Smooth muscle cell (in vitro differentiated cells): Measurements from ENCODE around the gene NHS. TPM values are rescaled to one million over a fixed set of nuclear protein-coding genes. Genes with fewer than 3 reads are reported as not detected.

Experiments used
- DNase-seq: peaks from one replicate; lab custom pipeline; 2025; ENCODE audit not compliant: unreplicated experiment; lab: John Stamatoyannopoulos, UW
- H2AFZ ChIP-seq: fragments of 200-600 bp; sonication (generic); 2 replicates; pipeline ENCODE4 v1.6.0; 2016; ENCODE audit warnings: antibody characterized with exemption, low read depth, mild to moderate bottlenecking
- H3F3A ChIP-seq: fragments of 200-600 bp; sonication (generic); 2 replicates; pipeline ENCODE4 v1.6.0; 2017; ENCODE audit warnings: antibody characterized with exemption, low read depth
- H3K27ac ChIP-seq: fragments of 200-600 bp; sonication (generic); 2 replicates; pipeline ENCODE4 v1.5.1; 2016; ENCODE audit warnings: low read depth, mild to moderate bottlenecking
- H3K27me3 ChIP-seq: fragments of 200-600 bp; sonication (generic); 2 replicates; pipeline ENCODE4 v1.6.1; 2016; ENCODE audit warnings: low read depth, mild to moderate bottlenecking
- H3K36me3 ChIP-seq: fragments of 200-600 bp; sonication (generic); 2 replicates; pipeline ENCODE4 v1.5.1; 2016; ENCODE audit warnings: low read depth
- H3K4me1 ChIP-seq: fragments of 200-600 bp; sonication (generic); 2 replicates; pipeline ENCODE4 v1.5.1; 2016; ENCODE audit warnings: low read depth
- H3K4me2 ChIP-seq: fragments of 200-600 bp; sonication (generic); 2 replicates; pipeline ENCODE4 v1.6.0; 2016; ENCODE audit warnings: mild to moderate bottlenecking
- H3K4me3 ChIP-seq: fragments of 200-600 bp; sonication (generic); 2 replicates; pipeline ENCODE4 v1.5.1; 2016; ENCODE audit warnings: mild to moderate bottlenecking
- H3K79me2 ChIP-seq: fragments of 200-600 bp; sonication (generic); 2 replicates; pipeline ENCODE4 v1.6.0; 2016; ENCODE audit warnings: low read depth, mild to moderate bottlenecking
- H3K9ac ChIP-seq: fragments of 200-600 bp; sonication (generic); 2 replicates; pipeline ENCODE4 v1.6.0; 2016; ENCODE audit warnings: low read depth
- H3K9me3 ChIP-seq: fragments of 200-600 bp; sonication (generic); replicated peaks from 2 replicates; pipeline ENCODE4 v1.5.1; 2016; ENCODE audit warnings: low read depth
- H4K20me1 ChIP-seq: fragments of 200-600 bp; sonication (generic); 2 replicates; pipeline ENCODE4 v1.6.0; 2016; ENCODE audit warnings: low read depth
- WGBS: methylation state at CpG from one replicate; pipeline ENCODE4 v1.1.7; 2016; ENCODE audit warnings: low lambda C conversion rate; 5-methylcytosine and 5-hydroxymethylcytosine counted together
- polyA plus RNA-seq: library from polyadenylated mRNA; unstranded; fragments of >200 nt; fragmentation: Nextera tagmentation; extraction: Ambion mirVana; gene quantifications from 2 replicates; pipeline ENCODE4 v1.2.1, GENCODE V29; 2016
- total RNA-seq: library from RNA; depleted of rRNA; stranded (reverse); fragments of >200 nt; gene quantifications from 2 replicates; pipeline ENCODE4 v1.2.3, GENCODE V29; 2014
- TF ChIP-seq, protein P1 (sequence below): fragments of 200-600 bp; sonication (generic); IDR thresholded peaks from 2 replicates; pipeline ENCODE4 v1.5.1; 2017; ENCODE audit warnings: borderline replicate concordance, mild to moderate bottlenecking, antibody characterized with exemption; ENCODE audit not compliant: insufficient read depth, poor library complexity, severe bottlenecking

Gene NHS
- total and polyA plus RNA-seq, 2 experiments from 2014 or later = 2.6 to 9.6 TPM

DNA sequence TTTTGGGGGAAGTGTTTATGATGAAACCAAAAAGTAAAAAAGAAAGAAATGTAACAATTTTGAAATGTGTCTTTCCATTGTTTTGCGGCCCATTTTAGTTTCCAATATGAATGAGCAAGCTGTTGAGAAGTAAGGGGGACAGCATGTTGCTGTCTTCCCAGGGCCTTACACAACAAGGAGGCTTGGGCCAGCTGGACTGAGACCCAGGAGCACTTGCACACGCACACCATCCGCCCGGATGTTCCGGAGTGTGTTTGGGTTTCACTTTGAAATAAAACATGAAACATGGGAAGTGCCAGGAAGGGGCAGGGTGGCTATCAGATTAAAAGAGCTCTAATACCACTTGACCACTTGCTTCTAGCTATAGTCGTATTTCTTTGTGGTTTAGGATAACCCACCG lies 144.4 kb downstream of the NHS start:
- Histone ChIP-seq H3K4me2 (no peak overlapping the region), H3K27me3 (no peaks in the 10 kb centered on the region), H3K79me2 (no peaks in the 10 kb centered on the region), H4K20me1 (no peaks in the 10 kb centered on the region), H3K9ac (no peak overlapping the region), H3K4me3 (no peak overlapping the region), H3K36me3 (no peaks in the 10 kb centered on the region), H2AFZ (no peak overlapping the region), H3K9me3 (no peaks in the 10 kb centered on the region), H3F3A (no peaks in the 10 kb centered on the region), H3K4me1 (no peaks in the 10 kb centered on the region), H3K27ac (no peak overlapping the region)
- WGBS = 80% methylated on average over 7 of the region's 7 CpGs
- TF ChIP-seq, protein P1, sequence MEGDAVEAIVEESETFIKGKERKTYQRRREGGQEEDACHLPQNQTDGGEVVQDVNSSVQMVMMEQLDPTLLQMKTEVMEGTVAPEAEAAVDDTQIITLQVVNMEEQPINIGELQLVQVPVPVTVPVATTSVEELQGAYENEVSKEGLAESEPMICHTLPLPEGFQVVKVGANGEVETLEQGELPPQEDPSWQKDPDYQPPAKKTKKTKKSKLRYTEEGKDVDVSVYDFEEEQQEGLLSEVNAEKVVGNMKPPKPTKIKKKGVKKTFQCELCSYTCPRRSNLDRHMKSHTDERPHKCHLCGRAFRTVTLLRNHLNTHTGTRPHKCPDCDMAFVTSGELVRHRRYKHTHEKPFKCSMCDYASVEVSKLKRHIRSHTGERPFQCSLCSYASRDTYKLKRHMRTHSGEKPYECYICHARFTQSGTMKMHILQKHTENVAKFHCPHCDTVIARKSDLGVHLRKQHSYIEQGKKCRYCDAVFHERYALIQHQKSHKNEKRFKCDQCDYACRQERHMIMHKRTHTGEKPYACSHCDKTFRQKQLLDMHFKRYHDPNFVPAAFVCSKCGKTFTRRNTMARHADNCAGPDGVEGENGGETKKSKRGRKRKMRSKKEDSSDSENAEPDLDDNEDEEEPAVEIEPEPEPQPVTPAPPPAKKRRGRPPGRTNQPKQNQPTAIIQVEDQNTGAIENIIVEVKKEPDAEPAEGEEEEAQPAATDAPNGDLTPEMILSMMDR = no peak
- no peak for DNase-seq

GRCh38 chrX:17520016-17520615 lies 145.1 kb downstream of the NHS start:
- TF ChIP-seq, protein P1 = no peak
- no peak overlapping the region for H3K9ac ChIP-seq
- H3K79me2 ChIP-seq = no peaks in the 10 kb centered on the region
- no peak overlapping the region for H2AFZ ChIP-seq
- 56% methylated on average over 2 of the region's 2 CpGs for WGBS
- no peak for DNase-seq
- H3K4me3 ChIP-seq = no peak overlapping the region
- no peaks in the 10 kb centered on the region for H3K27me3 ChIP-seq
- H3K36me3 ChIP-seq = no peaks in the 10 kb centered on the region
- no peaks in the 10 kb centered on the region for H3K9me3 ChIP-seq
- H4K20me1 ChIP-seq = no peaks in the 10 kb centered on the region
- no peaks in the 10 kb centered on the region for H3K4me1 ChIP-seq
- no peak overlapping the region for H3K27ac ChIP-seq
- H3F3A ChIP-seq = no peaks in the 10 kb centered on the region
- H3K4me2 ChIP-seq = no peak overlapping the region

DNA sequence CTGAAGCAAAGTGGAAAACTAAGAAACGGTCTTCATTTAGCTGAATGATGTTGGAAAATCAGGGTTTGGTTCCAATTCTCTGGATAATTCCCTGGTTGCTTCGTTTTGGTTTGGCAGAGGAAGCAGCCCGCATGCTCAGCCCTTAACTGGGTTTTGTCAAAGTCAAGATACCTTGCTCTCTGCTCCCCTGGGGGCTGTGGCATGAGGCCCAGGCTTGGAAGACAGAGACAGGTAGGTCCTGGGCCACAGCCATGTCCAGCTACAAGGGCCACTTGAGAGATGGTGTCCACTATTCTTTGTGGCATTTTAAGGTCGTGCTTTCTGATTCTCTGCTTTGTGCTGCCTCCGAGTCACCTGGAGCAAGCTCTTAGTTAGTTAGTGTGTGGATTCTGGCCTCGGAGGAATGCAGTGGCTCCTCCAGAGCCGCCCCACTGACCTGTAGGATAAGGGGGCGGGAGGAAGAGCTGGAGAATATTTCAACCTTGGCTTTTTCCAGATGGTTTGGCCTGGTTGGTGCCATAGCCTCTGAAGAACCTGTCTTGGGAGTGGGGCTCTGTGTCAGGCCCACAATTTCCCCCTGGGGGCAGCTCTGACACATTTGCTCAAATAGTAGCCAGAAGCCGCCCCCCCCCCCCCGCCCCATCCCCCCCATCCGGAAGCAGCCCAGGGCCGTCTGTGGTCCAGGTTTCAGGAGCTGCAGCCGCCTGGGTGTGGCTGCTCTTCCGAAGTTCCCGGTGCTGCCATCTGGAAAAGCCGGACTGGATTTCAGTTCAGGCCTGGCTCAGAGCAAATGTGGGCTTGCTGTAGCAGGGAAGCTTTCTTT lies 147.1 kb downstream of the NHS start:
- H3K9me3 ChIP-seq = no peaks in the 10 kb centered on the region
- no peak for DNase-seq
- H3K4me3 ChIP-seq = no peak overlapping the region
- no peak overlapping the region for H3K27ac ChIP-seq
- H3K4me1 ChIP-seq = peaks cover 6% of the 10 kb centered on the region
- H3K4me2 ChIP-seq = no peak overlapping the region
- TF ChIP-seq, protein P1 = no peak
- H3K27me3 ChIP-seq = no peaks in the 10 kb centered on the region
- no peaks in the 10 kb centered on the region for H3F3A ChIP-seq
- no peaks in the 10 kb centered on the region for H3K79me2 ChIP-seq
- H3K9ac ChIP-seq = no peak overlapping the region
- 59% methylated on average over 15 of the region's 16 CpGs for WGBS
- H3K36me3 ChIP-seq = no peaks in the 10 kb centered on the region
- H2AFZ ChIP-seq = no peak overlapping the region
- H4K20me1 ChIP-seq = no peaks in the 10 kb centered on the region

GRCh38 chrX:17525266-17525665 lies 150.3 kb downstream of the NHS start:
- no peaks in the 10 kb centered on the region for H3K36me3 ChIP-seq
- H2AFZ ChIP-seq = no peak overlapping the region
- H3K9me3 ChIP-seq = no peaks in the 10 kb centered on the region
- TF ChIP-seq, protein P1 = no peak
- no peak overlapping the region for H3K4me3 ChIP-seq
- DNase-seq = no peak
- peak overlapping the region; percentile 75 for H3K27ac ChIP-seq
- no peaks in the 10 kb centered on the region for H4K20me1 ChIP-seq
- H3K4me1 ChIP-seq = peaks cover 22% of the 10 kb centered on the region
- no peaks in the 10 kb centered on the region for H3K27me3 ChIP-seq
- WGBS = 44% methylated on average over 1 of the region's 1 CpG
- peak overlapping the region; percentile 35 for H3K4me2 ChIP-seq
- H3K79me2 ChIP-seq = no peaks in the 10 kb centered on the region
- no peak overlapping the region for H3K9ac ChIP-seq
- H3F3A ChIP-seq = no peaks in the 10 kb centered on the region
